H9 (cell line): ENCODE results near the gene PPP1R14C. TPM values are rescaled to one million over a fixed set of nuclear protein-coding genes. Genes with fewer than 3 reads are reported as not detected.

Experiments used
- DNase-seq: peaks from one replicate; pipeline ENCODE4 v3.0.0-alpha.2; 2017
- H2AFZ ChIP-seq: one replicate; pipeline ENCODE4 v1.6.1; 2013; ENCODE audit warnings: mild to moderate bottlenecking, low read length, control low read depth, moderate library complexity
- H2AK5ac ChIP-seq: 2 replicates; pipeline ENCODE4 v1.6.1; 2013; ENCODE audit warnings: low read length, control low read depth, mixed read lengths; ENCODE audit not compliant: insufficient read length
- H2BK120ac ChIP-seq: one replicate; pipeline ENCODE4 v1.6.1; 2013; ENCODE audit warnings: low read depth, mild to moderate bottlenecking, low read length, control low read depth, inconsistent platforms; ENCODE audit not compliant: poor library complexity, severe bottlenecking
- H2BK12ac ChIP-seq: 2 replicates; pipeline ENCODE4 v1.6.1; 2013; ENCODE audit warnings: low read length, control low read depth, mixed read lengths, low read depth; ENCODE audit not compliant: insufficient read length
- H2BK15ac ChIP-seq: 2 replicates; pipeline ENCODE4 v1.6.1; 2013; ENCODE audit warnings: low read depth, low read length, control low read depth
- H2BK20ac ChIP-seq: one replicate; pipeline ENCODE4 v1.6.1; 2013; ENCODE audit warnings: low read depth, mild to moderate bottlenecking, low read length, control low read depth, inconsistent platforms; ENCODE audit not compliant: poor library complexity, severe bottlenecking
- H2BK5ac ChIP-seq: 2 replicates; pipeline ENCODE4 v1.6.1; 2013; ENCODE audit warnings: low read length, control low read depth, mixed read lengths; ENCODE audit not compliant: insufficient read length
- H3K14ac ChIP-seq: 2 replicates; pipeline ENCODE4 v1.6.1; 2013; ENCODE audit warnings: low read length, control low read depth; ENCODE audit not compliant: insufficient read depth
- H3K18ac ChIP-seq: 2 replicates; pipeline ENCODE4 v1.6.1; 2013; ENCODE audit warnings: low read depth, mild to moderate bottlenecking, mixed read lengths, low read length, control low read depth; ENCODE audit not compliant: insufficient read length
- H3K23ac ChIP-seq: 2 replicates; pipeline ENCODE4 v1.6.1; 2013; ENCODE audit warnings: low read length, control low read depth, mixed read lengths, low read depth; ENCODE audit not compliant: insufficient read length
- H3K23me2 ChIP-seq: 2 replicates; pipeline ENCODE4 v1.6.1; 2013; ENCODE audit warnings: low read depth, mild to moderate bottlenecking, mixed read lengths, low read length, control low read depth; ENCODE audit not compliant: insufficient read length, poor library complexity, severe bottlenecking
- H3K27ac ChIP-seq: 2 replicates; pipeline ENCODE4 v1.5.1; 2013; ENCODE audit warnings: low read length, control low read depth, mixed read lengths, low read depth; ENCODE audit not compliant: insufficient read length
- H3K27me3 ChIP-seq: 2 replicates; pipeline ENCODE4 v1.6.1; 2013; ENCODE audit warnings: low read length, control low read depth, inconsistent platforms; ENCODE audit not compliant: insufficient read depth
- H3K4ac ChIP-seq: 2 replicates; pipeline ENCODE4 v1.6.1; 2013; ENCODE audit warnings: low read depth, mild to moderate bottlenecking, control low read depth, inconsistent platforms, low read length, moderate library complexity
- H3K4me1 ChIP-seq: 2 replicates; pipeline ENCODE4 v1.6.1; 2013; ENCODE audit warnings: low read length, control low read depth, inconsistent platforms; ENCODE audit not compliant: insufficient read depth
- H3K4me2 ChIP-seq: 2 replicates; pipeline ENCODE4 v1.6.1; 2013; ENCODE audit warnings: low read length, control low read depth, mixed read lengths; ENCODE audit not compliant: insufficient read length, insufficient read depth
- H3K56ac ChIP-seq: 2 replicates; pipeline ENCODE4 v1.6.1; 2013; ENCODE audit warnings: low read depth, mild to moderate bottlenecking, mixed read lengths, low read length, control low read depth; ENCODE audit not compliant: insufficient read length
- H3K79me1 ChIP-seq: 2 replicates; pipeline ENCODE4 v1.6.1; 2013; ENCODE audit warnings: low read depth, mild to moderate bottlenecking, moderate library complexity, low read length, control low read depth, inconsistent platforms; ENCODE audit not compliant: insufficient read depth, poor library complexity, severe bottlenecking
- H3K79me2 ChIP-seq: 2 replicates; pipeline ENCODE4 v1.6.1; 2013; ENCODE audit warnings: low read length, control low read depth, inconsistent platforms; ENCODE audit not compliant: insufficient read depth
- H3K9ac ChIP-seq: 2 replicates; pipeline ENCODE4 v1.6.1; 2013; ENCODE audit warnings: low read length, control low read depth, mixed read lengths; ENCODE audit not compliant: insufficient read length; ENCODE audit errors: extremely low read depth
- H3K9me3 ChIP-seq: one replicate; pipeline ENCODE4 v1.6.1; 2013; ENCODE audit warnings: low read depth, low read length, inconsistent platforms; ENCODE audit not compliant: control insufficient read depth
- H3T11ph ChIP-seq: one replicate; pipeline ENCODE4 v1.6.1; 2013; ENCODE audit warnings: mild to moderate bottlenecking, low read length, control low read depth, inconsistent platforms
- H4K20me1 ChIP-seq: one replicate; pipeline ENCODE4 v1.6.1; 2013; ENCODE audit not compliant: control insufficient read depth, insufficient read length, insufficient read depth
- H4K5ac ChIP-seq: 2 replicates; pipeline ENCODE4 v1.6.1; 2013; ENCODE audit warnings: low read depth, mild to moderate bottlenecking, mixed read lengths, low read length, control low read depth; ENCODE audit not compliant: insufficient read length
- H4K8ac ChIP-seq: replicated peaks from 2 replicates; pipeline ENCODE4 v1.6.1; 2013; ENCODE audit warnings: low read length, control low read depth, mixed read lengths, low read depth; ENCODE audit not compliant: insufficient read length
- H4K91ac ChIP-seq: 2 replicates; pipeline ENCODE4 v1.6.1; 2013; ENCODE audit warnings: low read depth, mild to moderate bottlenecking, moderate library complexity, mixed read lengths, low read length, control low read depth; ENCODE audit not compliant: insufficient read length
- H3K27ac Mint-ChIP-seq, 3 experiments: 2 replicates in 2 of 3; 3 replicates in 1 of 3; pipeline ENCODE4 v1.8.0; 2020 to 2021; ENCODE audit warnings: mixed read lengths in 3 of 3, mild to moderate bottlenecking in 1 of 3, moderate library complexity in 1 of 3
- H3K27me3 Mint-ChIP-seq: 2 replicates; pipeline ENCODE4 v1.8.0; 2021; ENCODE audit warnings: low read depth, mild to moderate bottlenecking, moderate library complexity, mixed read lengths
- H3K36me3 Mint-ChIP-seq, 3 experiments: 2 replicates in 2 of 3; 3 replicates in 1 of 3; pipeline ENCODE4 v1.8.0; 2020 to 2021; ENCODE audit warnings: low read depth in 3 of 3, mixed read lengths in 3 of 3; ENCODE audit not compliant: insufficient read depth in 1 of 3
- H3K4me1 Mint-ChIP-seq, 2 experiments: 2 replicates each; pipeline ENCODE4 v1.8.0; 2020; ENCODE audit warnings: mixed read lengths in 2 of 2
- H3K4me3 Mint-ChIP-seq, 2 experiments: 2 replicates in 1 of 2; 3 replicates in 1 of 2; pipeline ENCODE4 v1.8.0; 2020 to 2021; ENCODE audit warnings: mild to moderate bottlenecking in 2 of 2, mixed read lengths in 2 of 2, moderate library complexity in 1 of 2
- H3K9me3 Mint-ChIP-seq, 2 experiments: 2 replicates in 1 of 2; 3 replicates in 1 of 2; pipeline ENCODE4 v1.8.0; 2020; ENCODE audit warnings: mild to moderate bottlenecking in 2 of 2, mixed read lengths in 2 of 2, moderate library complexity in 1 of 2
- CTCF ChIP-seq: fragments of 200-600 bp; sonication (generic); conservative IDR thresholded peaks from 3 replicates; pipeline ENCODE4 v1.8.0; 2021; ENCODE audit warnings: antibody characterized with exemption, mild to moderate bottlenecking
- WGBS: extraction: QIAGEN DNeasy Blood & Tissue Kit; methylation state at CpG from one replicate; pipeline ENCODE4 v1.1.7; 2013; ENCODE audit warnings: missing lambda C conversion rate, low lambda C conversion rate, mixed read lengths; ENCODE audit not compliant: insufficient read length; ENCODE audit errors: extremely low coverage; 5-methylcytosine and 5-hydroxymethylcytosine counted together
- total RNA-seq: library from RNA; stranded (reverse); gene quantifications from 2 replicates; pipeline ENCODE4 v1.2.1, GENCODE V29; 2021

Gene PPP1R14C
- total RNA-seq, 1 experiment from 2014 or later = 0.37 TPM

DNA sequence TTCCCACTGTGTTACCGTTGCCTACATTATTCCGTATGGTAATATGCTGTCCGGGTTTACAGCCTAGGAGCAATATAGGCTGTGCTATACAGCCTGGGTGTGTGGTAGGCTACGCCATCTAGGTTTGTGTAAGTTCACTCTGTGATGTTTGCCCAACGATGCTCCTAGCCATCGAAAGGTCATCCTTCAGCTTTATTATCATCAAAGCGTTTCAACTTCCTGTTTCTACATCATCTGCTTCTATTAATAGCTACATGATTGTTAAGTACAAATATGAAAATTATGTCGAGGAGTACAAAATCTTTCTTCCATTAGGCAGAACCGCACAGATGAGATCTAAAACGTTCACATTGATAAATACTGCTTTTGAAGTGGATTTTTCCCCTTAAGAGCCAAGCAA is 69.9 kb downstream of the PPP1R14C start:
- H4K20me1 ChIP-seq = no peaks in the 10 kb centered on the region
- Mint-ChIP-seq H3K36me3 (no peaks in the 10 kb centered on the region), H3K27me3 (peaks cover 38% of the 10 kb centered on the region), H3K4me1 (peaks cover 0 to 6% of the 10 kb centered on the region in 2 experiments; a peak in 3 of 4 replicates), H3K4me3 (no peak overlapping the region), H3K9me3 (no peaks in the 10 kb centered on the region), H3K27ac (no peak overlapping the region)
- H2BK15ac ChIP-seq = no peak overlapping the region
- H3K23me2 ChIP-seq = no peaks in the 10 kb centered on the region
- no peak overlapping the region for H3K56ac ChIP-seq
- no peaks in the 10 kb centered on the region for H3K79me2 ChIP-seq
- H2BK12ac ChIP-seq = no peak overlapping the region
- H2BK120ac ChIP-seq = no peak overlapping the region
- H3K79me1 ChIP-seq = no peaks in the 10 kb centered on the region
- H2AFZ ChIP-seq = no peak overlapping the region
- no peak overlapping the region for H3K14ac ChIP-seq
- no peak for TF ChIP-seq CTCF
- H3K9me3 ChIP-seq = no peaks in the 10 kb centered on the region
- no peak overlapping the region for H4K91ac ChIP-seq
- no peak overlapping the region for H4K8ac ChIP-seq
- H3K27ac ChIP-seq = no peak overlapping the region
- no peak overlapping the region for H2AK5ac ChIP-seq
- H3K4me1 ChIP-seq = 0 out of 2 replicates have a peak, but pooled peaks cover 4% of the 10 kb centered on the region
- H2BK5ac ChIP-seq = no peak overlapping the region
- H3K18ac ChIP-seq = no peak overlapping the region
- no peak overlapping the region for H3T11ph ChIP-seq
- no peak for DNase-seq
- H3K9ac ChIP-seq = no peak overlapping the region
- no peak overlapping the region for H4K5ac ChIP-seq
- H3K4ac ChIP-seq = no peak overlapping the region
- H3K27me3 ChIP-seq = no peaks in the 10 kb centered on the region
- H2BK20ac ChIP-seq = no peak overlapping the region
- H3K4me2 ChIP-seq = no peak overlapping the region
- no peak overlapping the region for H3K23ac ChIP-seq
- WGBS = no CpG with 5 or more reads among the region's 10 CpGs
